Mucosa of rectum (tissue), 2 donors: Measurements from ENCODE around the gene MAPK8IP3.
"Not testable (repeated sequence)": the region's sequence is repeated elsewhere in the genome, so short reads cannot be mapped to it uniquely, and the experiment has no call there.

Source experiments
- H3K27ac ChIP-seq, 2 donors: one replicate each; pipeline ENCODE4 v1.7.0; 2013; ENCODE audit warnings: inconsistent platforms in 2 of 2, low read depth in 2 of 2, low read length in 2 of 2
- H3K27me3 ChIP-seq, 2 donors: one replicate each; pipeline ENCODE4 v1.7.0; 2013; ENCODE audit warnings: low read length in 2 of 2; ENCODE audit not compliant: control insufficient read depth in 2 of 2, insufficient read depth in 2 of 2
- H3K36me3 ChIP-seq, 2 donors: one replicate each; pipeline ENCODE4 v1.7.0; 2013; ENCODE audit warnings: low read length in 2 of 2; ENCODE audit not compliant: control insufficient read depth in 2 of 2, insufficient read depth in 2 of 2
- H3K4me1 ChIP-seq, 2 donors: one replicate each; pipeline ENCODE4 v1.7.0; 2013; ENCODE audit warnings: low read length in 2 of 2, mild to moderate bottlenecking in 1 of 2; ENCODE audit not compliant: control insufficient read depth in 2 of 2, insufficient read depth in 2 of 2
- H3K4me3 ChIP-seq, 2 donors: one replicate each; pipeline ENCODE4 v1.7.0; 2013; ENCODE audit warnings: low read length in 2 of 2
- H3K9ac ChIP-seq, 2 donors: one replicate each; pipeline ENCODE4 v1.7.0; 2013; ENCODE audit warnings: low read length in 2 of 2, low read depth in 1 of 2, mild to moderate bottlenecking in 1 of 2
- H3K9me3 ChIP-seq, 2 donors: one replicate each; pipeline ENCODE4 v1.7.0; 2013; ENCODE audit warnings: low read length in 2 of 2; ENCODE audit not compliant: control insufficient read depth in 2 of 2
- donor health status: healthy.
- donor health status: Normal muscosa, but diverticular disease.

The MAPK8IP3 gene

GRCh38 chr16:1790611-1791255 lies 84.7 kb downstream of the MAPK8IP3 start:
- H3K4me1 ChIP-seq: no peaks in the 10 kb centered on the region
- peaks cover 0 to 16% of the 10 kb centered on the region in 2 donors for H3K36me3 ChIP-seq
- no peak overlapping the region for H3K4me3 ChIP-seq
- no peak overlapping the region for H3K27ac ChIP-seq
- H3K9me3 ChIP-seq: no peaks in the 10 kb centered on the region
- no peaks in the 10 kb centered on the region for H3K27me3 ChIP-seq
- H3K9ac ChIP-seq: no peak overlapping the region

- Histone ChIP-seq H3K27ac (no peak overlapping the region), H3K4me1 (no peaks in the 10 kb centered on the region), H3K9me3 (no peaks in the 10 kb centered on the region), H3K4me3 (no peak overlapping the region), H3K36me3 (peaks cover 0 to 14% of the 10 kb centered on the region in 2 donors), H3K27me3 (no peaks in the 10 kb centered on the region), H3K9ac (no peak overlapping the region)
Observed at GRCh38 chr16:1791256-1791942, 85.4 kb downstream of the MAPK8IP3 start.

GRCh38 chr16:1791943-1792812 lies 86.2 kb downstream of the MAPK8IP3 start:
- Histone ChIP-seq H3K27me3 (no peaks in the 10 kb centered on the region), H3K4me3 (no peak overlapping the region), H3K27ac (no peak overlapping the region), H3K9ac (no peak overlapping the region), H3K36me3 (peaks cover 0 to 11% of the 10 kb centered on the region in 2 donors), H3K9me3 (no peaks in the 10 kb centered on the region), H3K4me1 (no peaks in the 10 kb centered on the region)

- no peak overlapping the region for H3K9ac ChIP-seq
- peaks cover 0 to 9% of the 10 kb centered on the region in 2 donors for H3K36me3 ChIP-seq
- no peak overlapping the region for H3K4me3 ChIP-seq
- H3K9me3 ChIP-seq: no peaks in the 10 kb centered on the region
- H3K4me1 ChIP-seq: no peaks in the 10 kb centered on the region
- no peaks in the 10 kb centered on the region for H3K27me3 ChIP-seq
- H3K27ac ChIP-seq: no peak overlapping the region
Observed at GRCh38 chr16:1792836-1793577, 87.0 kb downstream of the MAPK8IP3 start.

DNA sequence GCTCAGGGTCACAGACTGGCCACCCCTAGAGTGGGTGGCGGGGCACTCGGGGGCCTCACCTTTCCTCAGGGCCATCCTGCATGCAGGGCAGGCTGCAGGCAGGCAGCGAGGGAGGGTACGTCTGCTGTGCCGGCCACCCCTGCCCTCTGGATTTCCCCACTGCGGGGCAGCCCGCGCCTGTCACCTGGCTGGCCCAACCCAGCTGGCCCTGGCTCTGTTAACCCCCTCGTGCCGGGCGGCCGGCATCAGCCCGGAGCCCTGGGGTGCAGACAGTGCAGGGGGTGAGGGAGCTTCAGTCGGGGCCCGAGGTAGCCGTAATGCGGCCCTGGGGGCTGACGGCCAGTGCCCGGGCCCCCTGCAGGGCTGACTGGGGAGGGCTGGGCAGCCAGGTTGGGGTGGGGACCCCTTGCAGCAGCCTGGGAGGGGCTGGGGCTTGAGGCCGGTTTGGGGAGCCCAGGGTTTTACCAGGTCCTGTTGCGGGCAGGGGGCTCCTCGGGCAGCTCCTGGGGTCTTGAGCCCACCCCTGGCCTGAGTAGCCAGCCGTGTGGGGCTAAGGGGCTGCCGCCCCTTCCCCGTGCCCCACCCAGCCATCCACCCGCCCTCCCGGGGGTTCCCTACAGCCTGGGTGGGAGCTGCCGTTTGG lies 87.7 kb downstream of the MAPK8IP3 start, which contains the start of gene IGFALS:
Gene IGFALS, minus strand, starts transcription at position 128 of the 643 bp plus-strand sequence. Its CDS starts 53 bp downstream, at position 75.
- H3K4me1 ChIP-seq: no peaks in the 10 kb centered on the region
- H3K4me3 ChIP-seq: no peak within 1 kb of the TSS
- peaks cover 0 to 5% of the 10 kb centered on the region in 2 donors for H3K36me3 ChIP-seq
- H3K9me3 ChIP-seq: no peaks in the 10 kb centered on the region
- H3K27ac ChIP-seq: no peak within 1 kb of the TSS
- no peaks in the 10 kb centered on the region for H3K27me3 ChIP-seq
- H3K9ac ChIP-seq: no peak within 1 kb of the TSS

GRCh38 chr16:1794221-1794871 lies 88.4 kb downstream of the MAPK8IP3 start:
- H3K9me3 ChIP-seq: no peaks in the 10 kb centered on the region
- no peaks in the 10 kb centered on the region for H3K27me3 ChIP-seq
- H3K9ac ChIP-seq: no peak overlapping the region
- no peak overlapping the region for H3K27ac ChIP-seq
- H3K4me1 ChIP-seq: no peaks in the 10 kb centered on the region
- H3K4me3 ChIP-seq: no peak overlapping the region
- H3K36me3 ChIP-seq: no peaks in the 10 kb centered on the region

- Histone ChIP-seq H3K9me3 (no peaks in the 10 kb centered on the region), H3K36me3 (no peaks in the 10 kb centered on the region), H3K27ac (no peak overlapping the region), H3K27me3 (no peaks in the 10 kb centered on the region), H3K4me1 (no peaks in the 10 kb centered on the region), H3K4me3 (no peak overlapping the region), H3K9ac (no peak overlapping the region)
Observed at GRCh38 chr16:1794908-1795666, 89.1 kb downstream of the MAPK8IP3 start.

- not testable (repeated sequence) for H3K9me3 ChIP-seq, H3K4me1 ChIP-seq, H3K9ac ChIP-seq, H3K4me3 ChIP-seq, H3K36me3 ChIP-seq, H3K27ac ChIP-seq, H3K27me3 ChIP-seq
Observed at GRCh38 chr16:1799263-1799662, 93.3 kb downstream of the MAPK8IP3 start.
